GM21367 (cell line): ENCODE data around the gene TRPM1.

Experiments
- ATAC-seq: cut with Tn5 transposase; IDR thresholded peaks from one replicate; pipeline ENCODE4 v1.9.1; 2021; ENCODE audit not compliant: unreplicated experiment

Gene TRPM1

GRCh38 chr15:30984542-30984941, 117.0 kb downstream of the TRPM1 start:
- ATAC-seq = no peak

GRCh38 chr15:30984118-30984517, 117.4 kb downstream of the TRPM1 start:
- ATAC-seq = no peak

GRCh38 chr15:30979457-30979856, 122.1 kb downstream of the TRPM1 start:
- ATAC-seq = no peak

GRCh38 chr15:30978328-30978727, 123.2 kb downstream of the TRPM1 start:
- ATAC-seq = no peak

- no peak for ATAC-seq
Observed at GRCh38 chr15:30974112-30974511, 127.4 kb downstream of the TRPM1 start.

- no peak for ATAC-seq
Observed at GRCh38 chr15:30973379-30973778, 128.1 kb downstream of the TRPM1 start.

- no peak for ATAC-seq
Observed at GRCh38 chr15:30969724-30970123, 131.8 kb downstream of the TRPM1 start.

GRCh38 chr15:30963681-30964080, 137.8 kb downstream of the TRPM1 start:
- no peak for ATAC-seq

- no peak for ATAC-seq
Observed at GRCh38 chr15:30962659-30963058, 138.9 kb downstream of the TRPM1 start.

- ATAC-seq = no peak
Observed at GRCh38 chr15:30962079-30962478, 139.4 kb downstream of the TRPM1 start.

GRCh38 chr15:30958219-30958618, 143.3 kb downstream of the TRPM1 start:
- no peak for ATAC-seq

GRCh38 chr15:30956216-30957124, 145.1 kb downstream of the TRPM1 start:
- ATAC-seq = no peak

GRCh38 chr15:30954674-30955073, 146.9 kb downstream of the TRPM1 start:
- no peak for ATAC-seq

- ATAC-seq = no peak
Observed at GRCh38 chr15:30953731-30954378, 147.7 kb downstream of the TRPM1 start.

GRCh38 chr15:30953183-30953582, 148.3 kb downstream of the TRPM1 start:
- no peak for ATAC-seq
